Spleen (tissue), 11 donors: ENCODE data around the gene TRPM2. TPM values are rescaled to one million over a fixed set of nuclear protein-coding genes. Genes with fewer than 3 reads are reported as not detected.

Source experiments
- DNase-seq: peaks from one replicate; pipeline ENCODE4 v3.0.0-alpha.2; 2020
- H3K27ac ChIP-seq, 8 donors: fragments of 200-600 bp; sonication (generic) in 7 of 8; 1 replicate in 4 of 8; 2 replicates in 4 of 8; pipeline versions ENCODE4 v1.5.0 to v1.8.0; 2016 to 2021; ENCODE audit warnings: inconsistent platforms in 4 of 8, mild to moderate bottlenecking in 4 of 8, moderate library complexity in 1 of 8
- H3K27me3 ChIP-seq, 7 donors: fragments of 200-600 bp; sonication (generic) in 6 of 7; replicated peaks in 1 of 7; 1 replicate in 4 of 7; 2 replicates in 3 of 7; pipeline versions ENCODE4 v1.5.0 to v1.8.0; 2016 to 2021; ENCODE audit warnings: inconsistent platforms in 3 of 7, mild to moderate bottlenecking in 1 of 7
- H3K36me3 ChIP-seq, 6 donors: fragments of 200-600 bp; sonication (generic) in 5 of 6; 1 replicate in 4 of 6; 2 replicates in 2 of 6; pipeline versions ENCODE4 v1.5.0 to v1.8.0; 2016 to 2021; ENCODE audit warnings: inconsistent platforms in 2 of 6
- H3K4me1 ChIP-seq, 6 donors: fragments of 200-600 bp; sonication (generic) in 5 of 6; 1 replicate in 3 of 6; 2 replicates in 3 of 6; pipeline versions ENCODE4 v1.5.0 to v1.8.0; 2016 to 2021; ENCODE audit warnings: inconsistent platforms in 3 of 6
- H3K4me3 ChIP-seq, 8 donors: fragments of 200-600 bp; sonication (generic) in 7 of 8; 1 replicate in 4 of 8; 2 replicates in 4 of 8; pipeline versions ENCODE4 v1.5.0 to v1.8.0; 2016 to 2021; ENCODE audit warnings: inconsistent platforms in 4 of 8, mild to moderate bottlenecking in 4 of 8, moderate library complexity in 2 of 8
- H3K9me3 ChIP-seq, 8 donors: fragments of 200-600 bp; sonication (generic) in 7 of 8; 1 replicate in 4 of 8; 2 replicates in 4 of 8; pipeline versions ENCODE4 v1.5.0 to v1.8.0; 2016 to 2021; ENCODE audit warnings: inconsistent platforms in 4 of 8
- POLR2A ChIP-seq, 3 donors: fragments of 450-650 bp; IDR thresholded peaks; one replicate each; pipeline ENCODE4 v1.5.1; 2017; ENCODE audit warnings: antibody characterized with exemption in 3 of 3, mild to moderate bottlenecking in 1 of 3
- POLR2AphosphoS5 ChIP-seq, 3 donors: sonication (generic); formaldehyde crosslinking; IDR thresholded peaks; one replicate each; pipeline ENCODE4 v1.5.1; 2017; ENCODE audit warnings: antibody characterized with exemption in 3 of 3
- WGBS, 5 donors: extraction: QIAGEN DNeasy Blood & Tissue Kit in 3 of 5; methylation state at CpG; one replicate each; pipeline versions ENCODE4 v1.1.5 to v1.1.7; 2013 to 2018; 5-methylcytosine and 5-hydroxymethylcytosine counted together
- intact Hi-C: fragments of 100-400 bp; cut with DNase I; formaldehyde crosslinking; loops from one replicate; pipeline ENCODE4 v1.15.0; 2023; ENCODE audit warnings: low total_unique reads
- polyA plus RNA-seq, 3 donors: library from polyadenylated mRNA; stranded (reverse); fragments of 200-250 nt; gene quantifications; one replicate each; pipeline ENCODE4 v1.2.1, GENCODE V29; 2013
- total RNA-seq, 7 donors: library from RNA; depleted of rRNA in 3 of 7; stranded (reverse); fragments of >200 nt in 3 of 7; fragmentation: NEBNext Ultra II Directional in 4 of 7; extraction: Animal tissue kit (Norgen Biotek cat#: 25700) in 4 of 7; gene quantifications; one replicate each; pipeline versions ENCODE4 v1.1.0 to v1.2.1, GENCODE V29; 2016 to 2021
- TF ChIP-seq, protein P1 (sequence below), 11 experiments: fragments of 200-600 bp in 7 of 11; fragments of 450-650 bp in 4 of 11; sonication (generic) in 4 of 11; IDR thresholded peaks in 8 of 11; conservative IDR thresholded peaks in 3 of 11; 1 replicate in 7 of 11; 2 replicates in 4 of 11; pipeline versions ENCODE4 v1.4.0 to v1.8.0; 2016 to 2021; ENCODE audit warnings: antibody characterized with exemption in 11 of 11, inconsistent platforms in 4 of 11, mild to moderate bottlenecking in 1 of 11
- donor health status: healthy with polysubstance abuse.
- donor health status: DM: no; HTN: no; CAD: no; lungs with moderate emphysema.
- donor health status: DM: no; HTN: no; CAD: no.
- donor health status: Bipolar disorder and iron deficiency.
- donor health status: healthy.
- donor health status: DM: no; HTN: no; CAD: no.
- donor health status: DM: yes; HTN: yes; CAD: no.

Gene TRPM2
- total and polyA plus RNA-seq, 10 donors: 10.4 to 44.1 (median 23.3) TPM

GRCh38 chr21:44440241-44441040 is 87.0 kb downstream of the TRPM2 start:
- WGBS, 5 donors: 77 to 92% (median 87%) methylated on average over 23 to 33 of the region's 33 CpGs
- intact Hi-C loops: no loop called here
- DNase-seq: peak; percentile 43
- Histone ChIP-seq H3K36me3 (peaks cover 0 to 86% (median 49%) of the 10 kb centered on the region in 6 donors), H3K27ac (no peak overlapping the region), H3K4me3 (no peak overlapping the region), H3K9me3 (peaks cover 0 to 3% (median 0%) of the 10 kb centered on the region in 8 donors), H3K27me3 (peaks cover 0 to 16% (median 0%) of the 10 kb centered on the region in 7 donors), H3K4me1 (no peaks in the 10 kb centered on the region)
- TF ChIP-seq, protein P1, sequence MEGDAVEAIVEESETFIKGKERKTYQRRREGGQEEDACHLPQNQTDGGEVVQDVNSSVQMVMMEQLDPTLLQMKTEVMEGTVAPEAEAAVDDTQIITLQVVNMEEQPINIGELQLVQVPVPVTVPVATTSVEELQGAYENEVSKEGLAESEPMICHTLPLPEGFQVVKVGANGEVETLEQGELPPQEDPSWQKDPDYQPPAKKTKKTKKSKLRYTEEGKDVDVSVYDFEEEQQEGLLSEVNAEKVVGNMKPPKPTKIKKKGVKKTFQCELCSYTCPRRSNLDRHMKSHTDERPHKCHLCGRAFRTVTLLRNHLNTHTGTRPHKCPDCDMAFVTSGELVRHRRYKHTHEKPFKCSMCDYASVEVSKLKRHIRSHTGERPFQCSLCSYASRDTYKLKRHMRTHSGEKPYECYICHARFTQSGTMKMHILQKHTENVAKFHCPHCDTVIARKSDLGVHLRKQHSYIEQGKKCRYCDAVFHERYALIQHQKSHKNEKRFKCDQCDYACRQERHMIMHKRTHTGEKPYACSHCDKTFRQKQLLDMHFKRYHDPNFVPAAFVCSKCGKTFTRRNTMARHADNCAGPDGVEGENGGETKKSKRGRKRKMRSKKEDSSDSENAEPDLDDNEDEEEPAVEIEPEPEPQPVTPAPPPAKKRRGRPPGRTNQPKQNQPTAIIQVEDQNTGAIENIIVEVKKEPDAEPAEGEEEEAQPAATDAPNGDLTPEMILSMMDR (IDR thresholded peaks at IDR 0.05 in 8 of 11, conservative IDR thresholded peaks at IDR 0.05 in 3 of 11): no peak
- TF ChIP-seq POLR2AphosphoS5 (IDR thresholded peaks at IDR 0.05): no peak
- no peak for TF ChIP-seq POLR2A (IDR thresholded peaks at IDR 0.05)

DNA sequence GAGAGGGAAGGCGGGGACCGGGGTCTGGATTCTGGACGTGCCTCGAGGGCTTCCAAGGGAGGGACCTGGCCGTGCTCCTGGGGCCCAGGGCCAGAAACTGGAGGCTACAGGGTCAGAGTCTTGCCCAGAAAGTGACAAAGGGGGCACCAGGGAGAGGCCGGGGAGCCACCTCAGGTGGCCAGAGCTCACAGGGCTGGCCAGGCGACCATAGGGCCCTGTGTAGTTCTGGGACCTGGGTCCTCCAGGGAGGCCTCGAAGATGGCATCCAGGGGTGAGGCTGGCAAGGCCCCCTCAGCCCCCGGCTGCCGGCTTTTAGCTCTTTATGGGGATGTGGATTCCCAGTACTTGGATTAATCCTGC is 87.6 kb downstream of the TRPM2 start:
- Histone ChIP-seq H3K4me1 (no peaks in the 10 kb centered on the region), H3K27me3 (peaks cover 0 to 18% (median 0%) of the 10 kb centered on the region in 7 donors), H3K36me3 (peaks cover 0 to 80% (median 48%) of the 10 kb centered on the region in 6 donors), H3K9me3 (peaks cover 0 to 3% (median 0%) of the 10 kb centered on the region in 8 donors), H3K4me3 (no peak overlapping the region), H3K27ac (no peak overlapping the region)
- TF ChIP-seq, protein P1 (IDR thresholded peaks at IDR 0.05 in 8 of 11, conservative IDR thresholded peaks at IDR 0.05 in 3 of 11): no peak
- TF ChIP-seq POLR2A (IDR thresholded peaks at IDR 0.05): no peak
- TF ChIP-seq POLR2AphosphoS5 (IDR thresholded peaks at IDR 0.05): no peak
- 80 to 91% (median 87%) methylated on average over 9 to 10 of the region's 10 CpGs for WGBS, 5 donors
- intact Hi-C loops: no loop called here
- DNase-seq: peak; percentile 41

DNA sequence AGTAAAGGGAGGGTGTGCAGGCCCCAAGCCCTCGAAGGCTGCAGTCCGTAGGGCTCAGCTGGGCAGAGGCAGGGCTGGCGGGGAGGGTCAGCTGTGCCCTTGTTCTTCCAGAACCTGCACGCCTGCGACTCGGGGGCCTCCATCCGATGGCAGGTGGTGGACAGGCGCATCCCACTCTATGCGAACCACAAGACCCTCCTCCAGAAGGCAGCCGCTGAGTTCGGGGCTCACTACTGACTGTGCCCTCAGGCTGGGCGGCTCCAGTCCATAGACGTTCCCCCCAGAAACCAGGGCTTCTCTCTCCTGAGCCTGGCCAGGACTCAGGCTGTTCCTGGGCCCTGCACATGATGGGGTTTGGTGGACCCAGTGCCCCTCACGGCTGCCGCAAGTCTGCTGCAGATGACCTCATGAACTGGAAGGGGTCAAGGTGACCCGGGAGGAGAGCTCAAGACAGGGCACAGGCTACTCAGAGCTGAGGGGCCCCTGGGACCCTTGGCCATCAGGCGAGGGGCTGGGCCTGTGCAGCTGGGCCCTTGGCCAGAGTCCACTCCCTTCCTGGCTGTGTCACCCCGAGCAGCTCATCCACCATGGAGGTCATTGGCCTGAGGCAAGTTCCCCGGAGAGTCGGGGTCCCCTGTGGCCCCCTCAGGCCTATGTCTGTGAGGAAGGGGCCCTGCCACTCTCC is 88.3 kb downstream of the TRPM2 start:
- Histone ChIP-seq H3K4me1 (no peaks in the 10 kb centered on the region), H3K4me3 (no peak overlapping the region), H3K36me3 (peaks cover 0 to 73% (median 43%) of the 10 kb centered on the region in 6 donors), H3K27me3 (peaks cover 0 to 23% (median 0%) of the 10 kb centered on the region in 7 donors), H3K27ac (no peak overlapping the region), H3K9me3 (peaks cover 0 to 3% (median 0%) of the 10 kb centered on the region in 8 donors)
- intact Hi-C loops: no loop called here
- WGBS, 5 donors: 85 to 93% (median 88%) methylated on average over 8 to 20 of the region's 20 CpGs
- DNase-seq: peak; percentile 54
- TF ChIP-seq, protein P1 (IDR thresholded peaks at IDR 0.05 in 8 of 11, conservative IDR thresholded peaks at IDR 0.05 in 3 of 11): no peak
- TF ChIP-seq POLR2AphosphoS5 (IDR thresholded peaks at IDR 0.05) (no peak), POLR2A (IDR thresholded peaks at IDR 0.05) (no peak)
